GM10266 (cell line): ENCODE measurements around the gene BRMS1.
"Not testable (repeated sequence)": the region's sequence is repeated elsewhere in the genome, so short reads cannot be mapped to it uniquely, and the experiment has no call there.

Source experiments
- DNase-seq: peaks from one replicate; pipeline ENCODE4 v3.0.0; 2012; ENCODE audit errors: extremely low spot score
- CTCF ChIP-seq: IDR thresholded peaks from 2 replicates; pipeline ENCODE4 v1.5.1; 2012; ENCODE audit warnings: mild to moderate bottlenecking, low read depth; ENCODE audit not compliant: control insufficient read depth, insufficient read depth; ENCODE audit errors: missing control alignments

BRMS1 gene

GRCh38 chr11:66360406-66361073 is 15.6 kb upstream of the BRMS1 start:
- no peak for DNase-seq
- no peak for TF ChIP-seq CTCF

- DNase-seq, result no peak
- TF ChIP-seq CTCF, result no peak
These were observed 14.8 kb upstream of the BRMS1 start for GRCh38 chr11:66359662-66360087.

DNA sequence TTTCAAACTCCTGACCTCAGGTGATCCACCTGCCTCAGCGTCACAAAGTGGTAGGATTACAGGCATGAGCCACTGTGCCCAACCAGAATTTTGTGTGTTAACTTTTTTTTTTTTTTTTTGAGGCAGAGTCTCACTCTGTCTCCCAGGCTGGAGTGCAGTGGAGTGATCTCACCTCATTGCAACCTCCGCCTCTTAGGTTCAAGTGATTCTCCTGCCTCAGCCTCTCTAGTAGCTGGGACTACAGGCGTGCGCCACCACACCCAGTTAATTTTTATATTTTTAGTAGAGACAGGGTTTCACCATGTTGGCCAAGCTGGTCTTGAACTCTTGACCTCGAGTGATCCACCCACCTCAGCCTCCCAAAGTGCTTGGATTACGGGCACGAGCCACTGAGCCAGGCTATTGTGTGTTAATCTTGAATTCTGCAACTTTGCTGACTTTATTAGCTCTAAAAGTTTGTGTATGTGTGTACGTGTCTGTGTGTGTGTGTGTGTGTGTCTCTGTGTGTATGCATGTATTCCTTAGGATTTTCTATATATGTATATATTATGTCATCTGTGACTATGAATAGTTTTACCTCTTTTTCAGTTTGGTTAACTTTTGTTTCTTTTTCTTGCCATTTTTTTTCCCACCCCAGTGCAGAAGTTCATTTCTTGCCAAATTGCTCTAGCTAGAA is 5.8 kb upstream of the BRMS1 start:
- not testable (repeated sequence) for DNase-seq

DNA sequence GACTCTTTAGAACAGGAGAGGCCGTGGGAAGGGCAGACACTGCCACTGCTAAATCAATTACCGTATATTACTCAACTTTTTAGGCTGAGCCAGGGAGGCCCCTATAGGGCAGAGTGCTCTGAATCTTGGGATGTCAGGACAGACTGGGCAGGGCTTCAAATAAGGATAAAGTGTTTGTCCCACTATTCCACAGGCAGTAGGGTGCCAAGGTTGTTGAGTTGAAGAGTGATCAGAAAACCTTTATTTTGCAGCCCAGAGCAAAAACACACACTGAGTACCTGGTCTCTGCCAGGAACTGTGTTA is 4.1 kb upstream of the BRMS1 start:
- no peak for TF ChIP-seq CTCF
- no peak for DNase-seq

DNA sequence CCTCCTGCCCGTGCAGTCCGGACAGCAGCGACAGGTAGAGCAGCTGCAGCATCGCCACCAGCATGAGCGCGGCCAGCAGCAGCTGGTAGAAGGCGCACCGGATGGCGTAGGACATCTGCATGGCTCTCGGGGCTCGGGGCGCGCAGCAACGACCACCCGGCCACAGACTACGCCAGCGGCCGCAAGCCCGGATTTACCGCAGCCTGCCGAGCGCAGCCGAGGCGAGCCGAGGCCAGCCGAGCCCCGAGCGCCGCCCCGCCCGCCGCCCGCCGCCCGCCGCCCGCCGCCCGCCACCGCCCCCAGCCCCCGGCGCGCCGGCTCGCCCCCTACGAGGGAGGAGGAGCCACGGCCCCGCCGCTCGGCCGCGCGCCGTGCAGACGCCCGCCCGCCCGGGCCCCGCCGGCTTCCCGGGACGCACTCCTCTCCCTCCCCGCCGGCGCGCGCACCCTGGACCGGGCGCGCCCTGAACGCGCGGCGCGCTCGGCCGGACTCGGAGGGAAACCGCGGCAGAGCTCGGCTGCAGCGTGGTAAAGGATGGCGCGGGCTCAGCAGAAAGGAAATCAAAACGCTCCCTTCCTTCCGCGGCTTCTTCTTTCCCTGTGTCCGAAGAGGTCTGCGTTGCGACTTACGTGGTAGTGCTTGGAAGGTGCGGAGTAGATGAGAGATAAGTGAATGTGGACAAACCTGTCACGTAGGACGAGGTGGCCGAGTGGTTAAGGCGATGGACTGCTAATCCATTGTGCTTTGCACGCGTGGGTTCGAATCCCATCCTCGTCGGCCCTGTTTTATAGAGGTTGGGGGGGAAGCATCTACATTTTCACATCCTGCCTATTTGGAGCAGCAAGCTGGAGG is 2.7 kb upstream of the BRMS1 start, which contains the start of gene B4GAT1:
Gene B4GAT1, minus strand, starts transcription at position 205 of the 852 bp plus-strand sequence. Its CDS starts 84 bp downstream, at position 121.
- peak; percentile 93 for DNase-seq
- TF ChIP-seq CTCF, result no peak

- TF ChIP-seq CTCF, result no peak
- DNase-seq, result no peak
These were observed 1.8 kb upstream of the BRMS1 start for GRCh38 chr11:66346476-66347424.

GRCh38 chr11:66345316-66345649 is 379 bp upstream of the BRMS1 start:
- no peak for TF ChIP-seq CTCF
- DNase-seq, result no peak
